Measurements from ENCODE around the gene BIRC6. TPM values are rescaled to one million over a fixed set of nuclear protein-coding genes. Genes with fewer than 3 reads are reported as not detected.

The BIRC6 gene
- total RNA-seq, 1 experiment from 2014 or later, result 57.7 TPM

Other genes starting within 250 kb of the BIRC6 start
- gene SLC30A6, start 191.2 kb upstream of the BIRC6 start, total RNA-seq (2014; rRNA removed; shearing (Covaris generic)), result 48.8 and 49.5 TPM in 2 replicates
- not detected in 2 replicates for gene NLRC4, start 92.1 kb upstream of the BIRC6 start, total RNA-seq (2014; rRNA removed; shearing (Covaris generic))
- 51.1 and 51.5 TPM in 2 replicates for gene YIPF4, start 79.1 kb upstream of the BIRC6 start, total RNA-seq (2014; rRNA removed; shearing (Covaris generic))

All from A172 (cell line).